Measurements from ENCODE around the gene NKX1-1. TPM values are rescaled to one million over a fixed set of nuclear protein-coding genes. Genes with fewer than 3 reads are reported as not detected.

Gene NKX1-1
- total and polyA plus RNA-seq, 2 of the 8 experiments (the other 6 are each of a cell fraction or from before 2014, with no cell fraction given): not detected

DNA sequence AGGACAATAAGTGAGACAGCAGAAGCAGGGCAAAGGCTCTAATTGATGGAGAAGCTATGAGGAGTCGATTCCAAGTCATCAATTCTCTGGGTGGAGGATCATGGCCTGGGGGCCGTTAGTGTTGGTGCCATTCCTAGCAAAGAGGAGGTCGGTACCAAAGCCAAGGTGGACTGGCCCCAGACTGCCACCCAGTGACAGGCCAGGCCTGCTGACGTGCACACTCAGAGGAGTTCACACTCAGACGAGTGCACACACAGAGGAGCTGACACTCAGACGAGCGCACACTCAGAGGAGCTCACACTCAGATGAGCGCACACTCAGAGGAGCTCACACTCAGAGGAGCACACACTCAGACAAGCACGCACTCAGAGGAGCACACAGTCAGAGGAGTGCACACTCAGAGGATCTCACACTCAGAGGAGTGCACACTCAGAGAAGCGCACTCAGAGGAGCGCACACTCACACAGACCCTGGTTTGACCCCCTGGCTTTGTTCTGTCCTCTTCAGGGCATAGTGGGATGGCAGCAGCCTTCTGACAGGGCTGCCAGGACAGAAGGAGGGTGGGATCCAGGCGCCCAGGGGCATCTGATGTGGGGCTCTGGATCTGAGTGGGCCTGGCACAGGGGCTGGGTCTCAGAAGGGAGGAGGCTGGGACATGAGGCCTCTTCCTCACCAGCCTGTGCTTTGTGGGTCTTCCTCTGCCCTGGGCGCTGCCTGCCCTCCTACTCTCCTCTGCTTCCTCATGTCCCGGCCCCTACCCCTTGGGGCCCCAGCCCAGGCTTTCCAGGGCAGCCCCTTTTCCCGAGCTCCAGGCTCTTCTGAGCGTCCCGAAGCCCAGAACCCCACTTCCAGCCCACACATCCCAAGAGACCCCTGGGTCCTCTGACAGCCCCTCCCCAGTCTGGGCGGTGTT, 41.7 kb upstream of the NKX1-1 start (continued):
- no peak for TF ChIP-seq EZH2 (IDR thresholded peaks at IDR 0.05; ENCODE audit: low read depth, low read length, severe bottlenecking)
- TF ChIP-seq ASH2L (IDR thresholded peaks at IDR 0.05; ENCODE audit: low read length): peak; percentile 100

Data from H1 (cell line).